NT2/D1 (cell line): ENCODE results near the gene PHC2.

Experiments
- YY1 ChIP-seq: IDR thresholded peaks from 2 replicates; pipeline ENCODE4 v1.6.1; 2011; ENCODE audit not compliant: insufficient read length, insufficient read depth
- ZNF274 ChIP-seq: IDR thresholded peaks from 2 replicates; pipeline ENCODE4 v1.6.1; 2011; ENCODE audit warnings: mild to moderate bottlenecking, low read depth, low read length

GRCh38 chr1:33338440-33339211 is 92.3 kb downstream of the PHC2 start:
- TF ChIP-seq YY1 (no peak), ZNF274 (no peak)
